ENCODE results near the gene TLR6. TPM values are rescaled to one million over a fixed set of nuclear protein-coding genes. Genes with fewer than 3 reads are reported as not detected.

Gene TLR6
- total RNA-seq, 1 experiment from 2014 or later = not detected

DNA sequence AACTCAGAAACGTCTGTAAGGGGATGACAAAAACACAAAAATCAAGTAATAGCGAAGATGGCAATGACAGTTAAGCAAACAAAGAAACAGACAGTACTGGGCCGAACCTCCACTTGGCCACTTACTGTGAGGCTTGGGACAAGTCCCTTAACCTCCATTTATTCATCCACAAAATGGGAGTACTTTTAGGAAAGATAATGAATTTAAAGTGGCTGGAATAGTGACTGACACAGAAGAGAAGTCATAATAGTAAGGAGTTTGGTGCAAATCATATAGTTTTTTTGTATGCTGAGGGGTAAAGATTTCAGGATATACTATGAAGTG, 1.4 kb upstream of the TLR6 start:
- H3K27me3 ChIP-seq (ENCODE audit: control insufficient read depth, insufficient read depth, low read length) = no peaks in the 10 kb centered on the region
- no peak overlapping the region for H3K4me3 ChIP-seq (ENCODE audit: insufficient read depth, low read depth, low read length)
- no peak for DNase-seq
- no peaks in the 10 kb centered on the region for H3K36me3 ChIP-seq (replicated peaks; ENCODE audit: control insufficient read depth, insufficient read depth, low read length)

DNA sequence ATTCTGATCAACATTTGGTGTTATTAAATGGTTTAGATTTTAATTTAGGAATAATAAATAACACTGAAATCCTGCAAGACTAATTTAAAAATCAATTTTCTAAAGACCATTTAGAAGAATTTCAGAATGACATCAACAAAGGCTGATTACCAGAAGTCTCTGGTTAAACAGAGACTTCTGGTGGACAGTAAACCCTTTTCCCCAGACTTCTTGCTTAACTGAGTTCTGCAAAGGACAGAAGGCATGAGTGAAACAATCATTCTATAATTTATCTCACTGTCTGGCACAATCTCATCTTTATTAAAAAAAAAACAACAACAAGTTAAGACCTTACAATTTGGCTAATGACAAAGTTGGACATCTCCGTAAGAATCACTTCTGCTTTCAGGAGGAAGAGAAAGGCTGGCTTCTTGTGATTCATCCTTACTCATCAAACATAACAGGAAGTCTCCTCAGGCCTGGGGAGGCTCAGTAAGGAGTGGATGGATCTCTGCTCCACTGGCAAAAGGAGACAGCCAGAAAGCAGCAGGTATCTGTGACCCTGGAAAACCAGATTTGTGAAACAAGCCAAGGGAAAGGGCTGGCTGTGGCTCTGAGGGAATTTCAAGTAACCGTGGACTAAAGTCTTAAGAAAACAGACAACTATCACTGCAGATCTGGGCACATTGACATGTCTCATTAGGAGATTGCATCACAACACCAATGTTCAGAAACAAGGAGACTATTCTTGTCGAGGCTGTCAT, 908 bp upstream of the TLR6 start:
- DNase-seq = no peak
- Histone ChIP-seq H3K27me3 (ENCODE audit: control insufficient read depth, insufficient read depth, low read length) (no peaks in the 10 kb centered on the region), H3K36me3 (replicated peaks; ENCODE audit: control insufficient read depth, insufficient read depth, low read length) (no peaks in the 10 kb centered on the region), H3K4me3 (ENCODE audit: insufficient read depth, low read depth, low read length) (no peak overlapping the region)

DNA sequence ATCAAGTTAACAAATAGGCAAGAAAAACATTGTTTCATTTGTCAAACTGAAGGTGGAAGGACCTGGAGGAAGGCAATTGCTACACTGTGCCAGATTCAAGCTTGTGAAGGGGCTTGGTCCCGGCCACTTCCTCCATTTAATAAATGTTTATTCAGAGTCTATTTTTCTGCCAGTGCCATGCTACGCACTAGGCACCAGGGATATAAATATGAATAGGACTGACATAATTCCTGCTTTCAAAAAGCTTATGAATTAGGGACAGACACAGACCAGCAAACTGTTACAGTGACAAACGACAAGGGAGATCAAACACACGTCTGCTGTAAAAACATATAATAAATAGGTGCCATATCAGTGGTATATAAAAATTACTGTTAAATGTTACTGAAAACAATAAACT, 571 bp downstream of the TLR6 start:
- no peaks in the 10 kb centered on the region for H3K27me3 ChIP-seq (ENCODE audit: control insufficient read depth, insufficient read depth, low read length)
- DNase-seq = no peak
- no peaks in the 10 kb centered on the region for H3K36me3 ChIP-seq (replicated peaks; ENCODE audit: control insufficient read depth, insufficient read depth, low read length)
- H3K4me3 ChIP-seq (ENCODE audit: insufficient read depth, low read depth, low read length) = no peak overlapping the region

DNA sequence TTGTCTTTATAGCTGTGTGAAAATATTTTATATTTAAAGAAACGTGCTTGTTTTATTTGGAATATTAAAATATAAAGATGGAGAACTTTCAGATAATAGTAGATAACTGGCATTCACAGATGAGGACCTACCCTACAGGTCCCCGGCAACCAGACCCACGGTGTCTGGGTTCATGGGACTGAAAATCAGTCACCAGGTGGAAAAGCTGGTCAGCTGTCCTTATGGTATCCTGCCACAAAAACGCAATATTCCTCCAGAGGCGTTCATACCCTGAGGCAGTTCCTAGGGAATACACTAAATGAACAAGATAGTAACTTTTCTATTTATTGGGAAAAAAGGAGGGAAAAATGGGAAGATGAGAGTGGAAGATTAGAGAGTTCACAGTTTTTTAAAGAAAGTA, 1.2 kb downstream of the TLR6 start:
- Histone ChIP-seq H3K27me3 (ENCODE audit: control insufficient read depth, insufficient read depth, low read length) (no peaks in the 10 kb centered on the region), H3K36me3 (replicated peaks; ENCODE audit: control insufficient read depth, insufficient read depth, low read length) (no peaks in the 10 kb centered on the region), H3K4me3 (ENCODE audit: insufficient read depth, low read depth, low read length) (no peak overlapping the region)
- no peak for DNase-seq

DNA sequence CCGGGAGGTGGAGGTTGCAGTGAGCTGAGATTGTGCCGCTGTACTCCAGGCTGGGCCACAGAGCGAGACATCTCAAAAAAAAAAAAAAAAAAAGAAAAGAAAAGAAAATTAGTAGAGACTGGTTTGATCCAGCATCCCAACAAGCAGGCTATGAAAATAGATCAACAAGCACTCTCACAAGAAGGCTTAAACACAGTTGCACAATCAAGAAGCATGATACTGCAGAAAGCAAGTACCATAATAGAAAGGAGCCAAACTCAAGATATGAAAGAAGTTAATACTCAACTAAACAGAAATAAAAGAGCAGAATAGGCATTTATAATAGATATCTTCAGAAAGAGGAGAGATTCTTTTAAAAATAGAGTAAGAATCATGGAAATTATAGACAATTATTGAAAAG, 10.6 kb downstream of the TLR6 start:
- no peak overlapping the region for H3K4me3 ChIP-seq (ENCODE audit: insufficient read depth, low read depth, low read length)
- H3K27me3 ChIP-seq (ENCODE audit: control insufficient read depth, insufficient read depth, low read length) = no peaks in the 10 kb centered on the region
- no peak for DNase-seq
- no peaks in the 10 kb centered on the region for H3K36me3 ChIP-seq (replicated peaks; ENCODE audit: control insufficient read depth, insufficient read depth, low read length)

DNA sequence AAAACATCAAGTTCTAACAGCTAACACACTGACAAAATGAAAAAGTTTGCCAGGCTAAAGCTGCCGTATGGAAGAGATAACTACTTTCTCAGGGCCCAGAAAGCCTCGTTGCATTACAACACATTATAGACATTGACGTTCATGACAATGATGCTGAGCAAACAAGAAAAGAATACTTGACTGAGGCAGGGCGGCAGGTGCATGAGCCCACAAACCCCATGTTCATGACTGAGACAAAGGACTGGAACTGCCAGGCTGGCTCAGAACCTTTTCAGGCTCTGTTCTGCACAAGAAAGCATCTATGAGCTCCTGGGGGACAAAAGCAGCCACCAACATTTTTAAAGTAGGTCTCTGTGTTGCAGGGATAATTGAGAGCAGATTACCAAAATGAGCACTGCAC, 13.6 kb downstream of the TLR6 start:
- Histone ChIP-seq H3K27me3 (ENCODE audit: control insufficient read depth, insufficient read depth, low read length) (no peaks in the 10 kb centered on the region), H3K36me3 (replicated peaks; ENCODE audit: control insufficient read depth, insufficient read depth, low read length) (no peaks in the 10 kb centered on the region), H3K4me3 (ENCODE audit: insufficient read depth, low read depth, low read length) (no peak overlapping the region)
- DNase-seq = no peak

DNA sequence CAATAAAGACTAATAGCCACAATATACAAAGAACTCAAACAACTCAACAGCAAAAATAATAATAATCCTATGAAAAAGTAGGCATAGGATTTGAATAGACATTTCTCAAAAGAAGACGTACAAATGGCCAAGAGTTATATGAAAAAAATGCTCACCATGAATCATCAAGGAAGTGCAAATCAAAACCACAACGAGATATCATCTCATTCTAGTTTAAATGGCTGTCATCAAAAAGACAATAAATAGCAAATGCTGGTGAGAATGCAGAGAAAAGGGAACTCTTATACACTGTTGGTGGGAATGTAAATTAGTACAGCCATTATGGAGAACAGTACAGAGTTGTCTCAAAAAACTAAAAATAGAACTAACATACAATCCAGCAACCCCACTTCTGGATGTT, 18.8 kb downstream of the TLR6 start:
- H3K4me3 ChIP-seq (ENCODE audit: insufficient read depth, low read depth, low read length) = no peak overlapping the region
- no peak for DNase-seq

DNA sequence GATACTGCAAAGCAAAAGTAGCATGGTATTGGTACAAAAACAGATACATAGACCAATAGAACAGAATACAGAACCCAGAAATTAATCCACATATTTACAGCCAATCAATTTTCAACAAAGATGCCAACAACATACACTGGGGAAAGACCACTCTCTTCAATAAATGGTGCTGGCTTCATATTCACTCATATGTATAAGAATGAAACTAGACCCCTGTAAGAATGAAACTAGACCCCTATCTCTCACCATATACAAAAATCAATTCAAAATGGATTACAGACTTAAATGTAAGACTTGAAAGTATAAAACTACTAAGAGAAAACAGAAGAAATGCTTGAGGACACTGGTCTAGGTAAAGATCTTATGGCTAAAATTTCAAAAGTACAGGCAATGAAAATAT, 19.3 kb downstream of the TLR6 start:
- no peak for DNase-seq
- H3K27me3 ChIP-seq (ENCODE audit: control insufficient read depth, insufficient read depth, low read length) = no peaks in the 10 kb centered on the region
- no peak overlapping the region for H3K4me3 ChIP-seq (ENCODE audit: insufficient read depth, low read depth, low read length)
- H3K36me3 ChIP-seq (replicated peaks; ENCODE audit: control insufficient read depth, insufficient read depth, low read length) = no peaks in the 10 kb centered on the region

More for the DNA sequence above, 18.8 kb downstream of the TLR6 start:
- Histone ChIP-seq H3K27me3 (ENCODE audit: control insufficient read depth, insufficient read depth, low read length) (no peaks in the 10 kb centered on the region), H3K36me3 (replicated peaks; ENCODE audit: control insufficient read depth, insufficient read depth, low read length) (no peaks in the 10 kb centered on the region)

DNA sequence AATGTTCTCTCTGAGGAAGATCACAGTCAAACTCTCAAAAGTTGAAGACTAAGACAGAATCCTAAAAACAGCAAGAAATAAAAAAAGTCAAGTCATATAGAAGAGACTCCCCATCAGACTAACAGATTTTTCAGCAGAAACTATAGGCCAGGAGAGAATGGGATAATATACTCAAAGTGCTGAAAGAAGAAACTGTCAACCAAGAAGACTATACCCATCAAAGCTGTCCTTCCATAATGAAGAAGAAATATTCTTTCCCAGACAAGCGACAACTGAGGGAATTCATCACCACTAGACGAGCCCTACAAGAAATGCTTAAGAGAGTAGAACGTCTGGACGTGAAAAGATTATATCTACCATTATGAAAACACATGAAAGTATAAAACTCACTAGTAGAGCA, 22.0 kb downstream of the TLR6 start:
- DNase-seq = no peak
- Histone ChIP-seq H3K4me3 (ENCODE audit: insufficient read depth, low read depth, low read length) (no peak overlapping the region), H3K36me3 (replicated peaks; ENCODE audit: control insufficient read depth, insufficient read depth, low read length) (no peaks in the 10 kb centered on the region), H3K27me3 (ENCODE audit: control insufficient read depth, insufficient read depth, low read length) (no peaks in the 10 kb centered on the region)

DNA sequence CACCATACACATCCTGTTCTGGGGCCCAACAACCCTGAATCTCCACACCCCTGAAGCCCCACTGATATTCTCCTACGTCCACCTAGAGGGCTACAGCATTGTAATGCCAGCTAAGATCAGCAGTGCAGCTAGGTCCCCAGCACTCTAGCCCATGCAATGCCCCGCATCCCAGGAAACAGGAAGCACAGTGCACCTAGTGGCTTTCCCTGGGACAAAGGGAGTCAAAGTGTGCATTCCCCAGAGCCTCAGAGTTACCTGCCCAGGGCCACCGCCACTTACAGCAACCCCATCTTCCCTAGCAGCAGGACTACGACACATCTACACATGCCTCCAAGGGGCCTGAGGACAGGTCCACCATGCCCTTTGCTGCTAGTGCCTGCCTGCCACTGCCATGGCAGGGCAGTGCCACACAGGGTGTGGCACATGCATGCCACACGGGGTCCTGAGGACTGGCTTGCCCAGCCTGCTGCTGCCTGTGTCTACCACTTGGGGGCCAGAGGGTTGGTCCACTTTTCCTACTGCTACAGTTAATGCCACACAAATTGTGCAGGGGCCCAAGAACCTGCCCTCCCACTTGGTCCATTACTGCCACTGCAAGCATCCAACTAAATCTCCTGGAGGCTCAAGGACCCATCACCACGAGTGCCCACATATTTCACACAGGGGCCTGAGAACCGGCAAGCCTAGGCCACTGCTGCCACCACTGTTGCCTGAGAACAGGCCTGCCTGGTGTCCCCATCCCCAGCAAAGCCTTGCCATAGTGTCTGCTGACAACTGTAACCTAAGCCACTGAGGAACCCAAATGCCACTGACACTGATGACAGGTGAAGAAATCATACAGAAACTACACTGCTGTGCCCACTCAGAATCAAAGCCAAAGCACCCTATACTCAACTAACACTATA, 23.7 kb downstream of the TLR6 start:
- peak; percentile 28 for DNase-seq
- Histone ChIP-seq H3K27me3 (ENCODE audit: control insufficient read depth, insufficient read depth, low read length) (no peaks in the 10 kb centered on the region), H3K4me3 (ENCODE audit: insufficient read depth, low read depth, low read length) (no peak overlapping the region), H3K36me3 (replicated peaks; ENCODE audit: control insufficient read depth, insufficient read depth, low read length) (no peaks in the 10 kb centered on the region)

DNA sequence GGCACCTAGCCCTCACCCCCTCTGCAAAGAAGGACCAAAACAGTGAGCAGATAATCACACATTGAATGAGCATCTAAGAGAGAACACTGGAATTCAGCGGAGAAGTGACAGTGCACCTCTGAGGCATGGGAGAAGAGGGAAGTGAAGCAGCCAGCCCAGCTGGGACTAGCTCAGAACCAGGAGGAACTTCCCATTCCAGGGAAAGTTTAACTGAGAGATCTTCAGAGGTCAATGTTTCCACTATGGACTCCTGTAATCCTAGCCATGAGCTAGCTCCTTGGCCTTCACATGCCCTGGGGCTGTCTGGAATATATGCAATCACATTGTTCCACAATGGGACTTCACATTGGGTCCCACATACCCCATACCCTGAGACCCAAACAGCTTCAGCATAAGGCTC, 24.4 kb downstream of the TLR6 start:
- Histone ChIP-seq H3K4me3 (ENCODE audit: insufficient read depth, low read depth, low read length) (no peak overlapping the region), H3K36me3 (replicated peaks; ENCODE audit: control insufficient read depth, insufficient read depth, low read length) (no peaks in the 10 kb centered on the region), H3K27me3 (ENCODE audit: control insufficient read depth, insufficient read depth, low read length) (no peaks in the 10 kb centered on the region)
- DNase-seq = no peak

DNA sequence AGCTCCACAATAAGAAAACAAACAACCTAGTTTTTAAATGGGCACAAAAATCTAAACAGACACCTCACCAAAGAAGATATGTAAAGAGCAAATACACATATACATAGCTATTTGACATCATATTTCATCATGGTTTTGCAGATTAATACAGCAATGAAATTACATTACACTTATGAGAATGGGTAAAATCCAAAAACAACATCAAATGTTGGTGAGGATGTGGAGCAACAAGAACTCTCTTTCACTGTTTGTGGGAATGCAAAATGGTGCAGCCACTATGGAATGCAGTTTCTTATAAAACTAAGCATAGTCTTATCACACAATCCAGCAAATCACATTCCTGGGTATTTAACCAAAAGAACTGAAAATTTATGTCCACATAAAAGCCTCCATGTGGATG, 25.0 kb downstream of the TLR6 start:
- Histone ChIP-seq H3K27me3 (ENCODE audit: control insufficient read depth, insufficient read depth, low read length) (no peaks in the 10 kb centered on the region), H3K4me3 (ENCODE audit: insufficient read depth, low read depth, low read length) (no peak overlapping the region), H3K36me3 (replicated peaks; ENCODE audit: control insufficient read depth, insufficient read depth, low read length) (no peaks in the 10 kb centered on the region)
- DNase-seq = no peak

DNA sequence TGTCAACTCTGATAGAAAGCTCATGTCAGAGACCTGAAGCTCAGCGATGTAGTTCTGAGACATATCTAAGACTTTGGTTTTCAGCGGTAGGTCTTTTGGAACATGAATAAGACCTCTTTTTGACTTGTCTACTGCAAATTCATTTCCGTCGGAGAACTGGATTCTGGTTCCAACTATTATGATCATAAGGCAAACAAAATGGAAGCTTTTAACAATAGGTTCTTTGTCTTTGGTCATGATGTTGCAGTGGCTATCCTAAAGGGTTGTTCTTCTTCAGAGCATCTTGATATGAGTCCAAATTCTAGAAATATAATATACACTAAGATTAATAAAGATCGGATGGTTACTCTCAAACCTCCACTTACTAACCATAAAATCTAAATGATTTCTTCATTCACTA, 27.4 kb downstream of the TLR6 start:
- no peak for DNase-seq
- Histone ChIP-seq H3K4me3 (ENCODE audit: insufficient read depth, low read depth, low read length) (no peak overlapping the region), H3K36me3 (replicated peaks; ENCODE audit: control insufficient read depth, insufficient read depth, low read length) (no peaks in the 10 kb centered on the region), H3K27me3 (ENCODE audit: control insufficient read depth, insufficient read depth, low read length) (no peaks in the 10 kb centered on the region)

DNA sequence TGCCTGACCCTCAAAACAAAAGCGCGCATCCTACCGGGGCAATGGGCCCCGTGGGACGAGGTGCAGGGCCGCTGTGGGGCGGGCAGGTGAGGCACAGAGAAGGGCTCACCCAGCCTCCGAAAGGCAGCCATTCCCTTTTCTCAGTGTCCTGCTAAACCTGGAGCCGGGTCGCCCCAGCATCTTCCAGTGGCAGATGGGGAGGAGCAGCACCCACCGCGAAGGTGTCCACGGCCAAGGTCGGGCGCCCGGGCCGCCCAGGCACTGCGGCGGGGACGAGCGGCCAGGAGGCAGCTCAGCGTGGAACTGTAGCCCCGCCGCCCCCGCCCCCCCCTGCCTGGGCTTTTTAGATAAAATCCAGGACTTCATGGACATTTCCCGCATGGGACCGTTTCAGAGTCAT, 32.9 kb downstream of the TLR6 start:
- DNase-seq = no peak
- Histone ChIP-seq H3K4me3 (ENCODE audit: insufficient read depth, low read depth, low read length) (no peak overlapping the region), H3K27me3 (ENCODE audit: control insufficient read depth, insufficient read depth, low read length) (no peaks in the 10 kb centered on the region), H3K36me3 (replicated peaks; ENCODE audit: control insufficient read depth, insufficient read depth, low read length) (no peaks in the 10 kb centered on the region)

DNA sequence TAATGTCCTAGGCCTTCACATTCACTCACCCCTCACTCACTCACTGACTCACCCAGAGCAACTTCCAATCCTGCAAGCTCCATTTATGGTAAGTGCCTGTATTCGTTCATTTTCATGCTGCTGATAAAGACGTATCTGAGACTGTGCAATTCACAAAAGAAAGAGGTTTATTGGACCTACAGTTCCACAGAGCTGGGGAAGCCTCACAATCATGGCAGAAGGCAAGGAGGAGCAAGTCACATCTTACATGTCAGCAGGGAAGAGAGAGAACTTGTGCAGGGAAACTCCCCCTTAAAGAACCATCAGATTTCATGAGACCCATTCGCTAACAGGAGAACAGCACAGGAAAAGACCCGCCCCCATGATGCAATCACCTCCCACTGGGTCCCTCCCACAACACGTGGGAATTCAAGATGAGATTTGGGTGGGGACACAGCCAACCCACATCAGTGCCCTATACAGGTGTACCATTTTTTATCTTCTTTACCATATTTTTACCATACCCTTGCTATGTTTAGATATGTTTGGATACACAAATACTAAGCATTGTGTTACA, 33.8 kb downstream of the TLR6 start:
- H3K27me3 ChIP-seq (ENCODE audit: control insufficient read depth, insufficient read depth, low read length) = no peaks in the 10 kb centered on the region
- no peak overlapping the region for H3K4me3 ChIP-seq (ENCODE audit: insufficient read depth, low read depth, low read length)
- no peaks in the 10 kb centered on the region for H3K36me3 ChIP-seq (replicated peaks; ENCODE audit: control insufficient read depth, insufficient read depth, low read length)
- DNase-seq = no peak

All from H7 (cell line).